Neural cell (in vitro differentiated cells): Measurements from ENCODE around the gene IL22. TPM values are rescaled to one million over a fixed set of nuclear protein-coding genes. Genes with fewer than 3 reads are reported as not detected.

Experiments
- H2AFZ ChIP-seq: fragments of 200-600, 300-800 bp; sonication (generic), shearing (Covaris generic); 2 replicates; pipeline ENCODE4 v1.6.0; 2014; ENCODE audit warnings: low read depth, mild to moderate bottlenecking, antibody characterized with exemption, low read length, moderate library complexity
- H3F3A ChIP-seq: fragments of 200-600 bp; shearing (Covaris generic); 2 replicates; pipeline ENCODE4 v1.6.1; 2016; ENCODE audit warnings: mild to moderate bottlenecking, moderate library complexity, mixed read lengths, antibody characterized with exemption, low read length; ENCODE audit not compliant: insufficient read depth, poor library complexity, severe bottlenecking
- H3K27ac ChIP-seq: fragments of 200-600, 300-800 bp; sonication (generic), shearing (Covaris generic); 2 replicates; pipeline ENCODE4 v1.5.1; 2014; ENCODE audit warnings: mild to moderate bottlenecking, low read length, moderate library complexity
- H3K27me3 ChIP-seq: fragments of 300-800, 200-600 bp; sonication (generic), shearing (Covaris generic); 2 replicates; pipeline ENCODE4 v1.6.0; 2014; ENCODE audit warnings: mild to moderate bottlenecking, low read depth, low read length, moderate library complexity; ENCODE audit not compliant: insufficient read depth
- H3K36me3 ChIP-seq: fragments of 300-800, 200-600 bp; sonication (generic), shearing (Covaris generic); 2 replicates; pipeline ENCODE4 v1.5.1; 2014; ENCODE audit warnings: mild to moderate bottlenecking, antibody characterized with exemption, low read length, moderate library complexity; ENCODE audit not compliant: insufficient read depth
- H3K4me2 ChIP-seq: fragments of 300-800, 200-600 bp; sonication (generic), shearing (Covaris generic); 2 replicates; pipeline ENCODE4 v1.6.0; 2014; ENCODE audit warnings: mild to moderate bottlenecking, low read length
- H3K4me3 ChIP-seq: fragments of 300-800, 200-600 bp; sonication (generic), shearing (Covaris generic); 2 replicates; pipeline ENCODE4 v1.5.1; 2014; ENCODE audit warnings: mild to moderate bottlenecking, low read length, moderate library complexity
- H3K79me2 ChIP-seq: fragments of 200-600 bp; shearing (Covaris generic); replicated peaks from 2 replicates; pipeline ENCODE4 v1.6.0; 2014; ENCODE audit warnings: mild to moderate bottlenecking, low read length, moderate library complexity; ENCODE audit not compliant: insufficient read depth
- H3K9ac ChIP-seq: fragments of 300-800, 200-600 bp; sonication (generic), shearing (Covaris generic); 2 replicates; pipeline ENCODE4 v1.6.1; 2016; ENCODE audit warnings: mild to moderate bottlenecking, low read length, mixed read lengths
- H3K9me2 ChIP-seq: fragments of 200-600 bp; shearing (Covaris generic); 2 replicates; pipeline ENCODE4 v1.6.1; 2016; ENCODE audit warnings: mild to moderate bottlenecking, low read length, mixed read lengths; ENCODE audit not compliant: insufficient read depth
- H3K9me3 ChIP-seq: fragments of 200-600, 300-800 bp; sonication (generic), shearing (Covaris generic); 2 replicates; pipeline ENCODE4 v1.6.1; 2016; ENCODE audit warnings: mild to moderate bottlenecking, mixed run types, low read length, moderate library complexity, mixed read lengths
- H4K20me1 ChIP-seq: fragments of 200-600 bp; shearing (Covaris generic); 2 replicates; pipeline ENCODE4 v1.6.1; 2016; ENCODE audit warnings: mild to moderate bottlenecking, mixed run types; ENCODE audit not compliant: insufficient read depth
- CTCF ChIP-seq: fragments of 450-650 bp; IDR thresholded peaks from 2 replicates; pipeline ENCODE4 v1.5.1; 2014; ENCODE audit warnings: antibody characterized with exemption, mild to moderate bottlenecking, moderate library complexity; ENCODE audit not compliant: poor library complexity, severe bottlenecking
- EP300 ChIP-seq: fragments of 450-650 bp; conservative IDR thresholded peaks from 2 replicates; pipeline ENCODE4 v1.6.1; 2014; ENCODE audit warnings: antibody characterized with exemption, mild to moderate bottlenecking, moderate library complexity; ENCODE audit not compliant: poor library complexity, severe bottlenecking
- EZH2 ChIP-seq: fragments of 200-600, 300-800 bp; shearing (Covaris generic), sonication (generic); IDR thresholded peaks from 2 replicates; pipeline ENCODE4 v1.6.1; 2014; ENCODE audit warnings: antibody characterized with exemption, low read length, borderline replicate concordance, mild to moderate bottlenecking; ENCODE audit not compliant: insufficient read depth, poor library complexity, severe bottlenecking
- MXI1 ChIP-seq: fragments of 450-650 bp; conservative IDR thresholded peaks from 2 replicates; pipeline ENCODE4 v1.6.1; 2014; ENCODE audit warnings: antibody characterized with exemption, mild to moderate bottlenecking; ENCODE audit not compliant: poor library complexity, severe bottlenecking
- POLR2AphosphoS5 ChIP-seq: IDR thresholded peaks from 2 replicates; pipeline ENCODE4 v1.6.1; 2012
- RAD21 ChIP-seq: fragments of 450-650 bp; conservative IDR thresholded peaks from 2 replicates; pipeline ENCODE4 v1.6.1; 2014; ENCODE audit warnings: antibody characterized with exemption, mild to moderate bottlenecking, moderate library complexity
- REST ChIP-seq: IDR thresholded peaks from 2 replicates; pipeline ENCODE4 v1.6.1; 2012; ENCODE audit warnings: borderline replicate concordance
- SMC3 ChIP-seq: fragments of 450-650 bp; conservative IDR thresholded peaks from 2 replicates; pipeline ENCODE4 v1.6.1; 2014; ENCODE audit warnings: antibody characterized with exemption, mild to moderate bottlenecking, moderate library complexity; ENCODE audit not compliant: poor library complexity
- TAF1 ChIP-seq: IDR thresholded peaks from 2 replicates; pipeline ENCODE4 v1.6.1; 2012; ENCODE audit warnings: low read depth
- polyA plus RNA-seq: library from polyadenylated mRNA; depleted of rRNA; stranded (reverse); fragments of >200 nt; gene quantifications from 2 replicates; pipeline ENCODE4 v1.2.3, GENCODE V29; 2014

The IL22 gene
- polyA plus RNA-seq, 1 donor from 2014 or later: not detected

GRCh38 chr12:68290126-68290525 lies 36.7 kb upstream of the IL22 start:
- TF ChIP-seq MXI1 (no peak), CTCF (no peak), SMC3 (no peak), EZH2 (no peak), TAF1 (no peak), REST (no peak), POLR2AphosphoS5 (no peak), RAD21 (no peak), EP300 (no peak)
- H3K9me3 ChIP-seq: no peaks in the 10 kb centered on the region

GRCh38 chr12:68287106-68287505 lies 33.7 kb upstream of the IL22 start:
- Histone ChIP-seq H3K27ac (no peak overlapping the region), H3K9me3 (no peaks in the 10 kb centered on the region), H3K4me3 (no peak overlapping the region), H3K4me2 (no peak overlapping the region), H4K20me1 (no peaks in the 10 kb centered on the region), H3K36me3 (no peaks in the 10 kb centered on the region), H3K27me3 (no peaks in the 10 kb centered on the region), H3K9me2 (no peaks in the 10 kb centered on the region), H3F3A (no peaks in the 10 kb centered on the region), H3K79me2 (no peaks in the 10 kb centered on the region), H2AFZ (no peak overlapping the region), H3K9ac (no peak overlapping the region)
- TF ChIP-seq MXI1 (no peak), EP300 (no peak), EZH2 (no peak), REST (no peak), POLR2AphosphoS5 (no peak), RAD21 (no peak), TAF1 (no peak), CTCF (no peak), SMC3 (no peak)

More at GRCh38 chr12:68290126-68290525, 36.7 kb upstream of the IL22 start:
- no peaks in the 10 kb centered on the region for H3K36me3 ChIP-seq
- H3F3A ChIP-seq: no peaks in the 10 kb centered on the region
- H3K79me2 ChIP-seq: no peaks in the 10 kb centered on the region
- no peak overlapping the region for H3K4me2 ChIP-seq
- no peaks in the 10 kb centered on the region for H4K20me1 ChIP-seq
- H3K9me2 ChIP-seq: no peaks in the 10 kb centered on the region
- H3K27ac ChIP-seq: no peak overlapping the region
- no peak overlapping the region for H3K9ac ChIP-seq
- no peaks in the 10 kb centered on the region for H3K27me3 ChIP-seq
- H2AFZ ChIP-seq: no peak overlapping the region
- H3K4me3 ChIP-seq: no peak overlapping the region
